HG02943 (cell line): ENCODE data around the gene METRNL.
"Not testable (repeated sequence)": the region's sequence is repeated elsewhere in the genome, so short reads cannot be mapped to it uniquely, and the experiment has no call there.

Experiments used
- ATAC-seq: cut with Tn5 transposase; IDR thresholded peaks from one replicate; pipeline ENCODE4 v1.9.1; 2021; ENCODE audit warnings: mild to moderate bottlenecking, low read depth, moderate library complexity; ENCODE audit not compliant: unreplicated experiment

Gene METRNL

GRCh38 chr17:83133302-83134121, 54.1 kb downstream of the METRNL start:
- ATAC-seq = no peak

- not testable (repeated sequence) for ATAC-seq
These were observed 55.0 kb downstream of the METRNL start for GRCh38 chr17:83134456-83134855.

DNA sequence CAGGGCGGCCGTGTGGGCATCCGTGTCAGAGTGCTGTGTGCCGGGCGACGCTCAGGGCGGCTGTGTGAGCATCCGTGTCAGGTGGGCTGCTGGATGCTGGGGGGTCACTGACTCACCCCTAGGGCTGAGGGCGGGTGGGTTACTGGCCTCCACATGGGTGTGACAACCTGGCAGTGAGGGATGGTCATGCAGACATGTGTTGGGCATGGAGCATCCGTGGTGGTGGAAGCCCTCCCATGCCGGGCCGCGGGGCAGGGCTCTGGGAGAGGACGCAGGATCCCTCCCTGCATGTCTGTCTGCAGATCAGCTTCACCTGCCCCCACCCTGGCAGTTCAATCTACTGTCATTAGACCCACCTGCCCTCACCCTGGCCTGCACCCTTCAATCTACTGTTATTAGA, 56.3 kb downstream of the METRNL start:
- no peak for ATAC-seq

DNA sequence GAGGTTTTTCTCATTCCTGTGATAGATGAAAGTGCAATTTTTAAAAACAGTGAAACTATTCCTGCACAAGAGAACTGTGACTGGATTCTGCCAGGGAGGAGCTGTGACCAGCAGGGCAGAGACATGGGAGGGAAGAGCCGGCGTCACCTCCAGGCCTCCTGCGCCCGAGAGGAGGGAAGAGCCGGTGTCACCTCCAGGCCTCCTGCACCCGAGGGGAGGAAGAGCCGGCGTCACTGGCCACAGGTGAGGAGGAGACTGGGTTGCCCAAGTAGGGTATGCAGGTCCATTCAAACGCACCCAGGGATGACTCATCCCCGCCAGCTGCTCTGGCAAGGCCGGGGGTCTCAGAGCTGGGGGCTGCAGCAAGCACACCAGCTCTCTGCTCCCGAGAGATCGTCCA, 56.7 kb downstream of the METRNL start:
- no peak for ATAC-seq

- no peak for ATAC-seq
These were observed 57.5 kb downstream of the METRNL start for GRCh38 chr17:83136931-83137330.

- ATAC-seq = no peak
These were observed 58.1 kb downstream of the METRNL start for GRCh38 chr17:83137523-83137922.

DNA sequence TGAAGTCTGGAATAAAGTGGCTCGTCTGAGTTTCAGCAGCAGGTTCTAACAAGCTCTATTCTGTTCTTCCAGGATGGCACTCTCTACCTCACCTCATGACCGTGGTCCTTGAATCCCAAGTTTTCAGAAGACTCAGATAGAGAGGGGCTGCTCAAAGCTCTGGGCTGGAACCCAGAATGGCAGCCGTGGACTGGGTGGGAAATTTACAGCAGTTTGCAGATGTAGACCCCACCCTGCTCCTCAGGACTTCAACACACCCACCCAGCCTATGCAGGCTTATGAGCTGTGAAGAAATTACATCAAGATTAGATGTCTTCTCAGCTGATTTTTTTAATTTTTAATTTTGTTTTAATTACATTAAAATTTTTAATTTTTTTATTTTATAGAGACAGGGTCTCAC, 59.4 kb downstream of the METRNL start:
- no peak for ATAC-seq

- ATAC-seq = not testable (repeated sequence)
These were observed 60.3 kb downstream of the METRNL start for GRCh38 chr17:83139541-83140248.

- ATAC-seq = not testable (repeated sequence)
These were observed 60.8 kb downstream of the METRNL start for GRCh38 chr17:83140249-83140566.

GRCh38 chr17:83142619-83143018, 63.2 kb downstream of the METRNL start:
- no peak for ATAC-seq

DNA sequence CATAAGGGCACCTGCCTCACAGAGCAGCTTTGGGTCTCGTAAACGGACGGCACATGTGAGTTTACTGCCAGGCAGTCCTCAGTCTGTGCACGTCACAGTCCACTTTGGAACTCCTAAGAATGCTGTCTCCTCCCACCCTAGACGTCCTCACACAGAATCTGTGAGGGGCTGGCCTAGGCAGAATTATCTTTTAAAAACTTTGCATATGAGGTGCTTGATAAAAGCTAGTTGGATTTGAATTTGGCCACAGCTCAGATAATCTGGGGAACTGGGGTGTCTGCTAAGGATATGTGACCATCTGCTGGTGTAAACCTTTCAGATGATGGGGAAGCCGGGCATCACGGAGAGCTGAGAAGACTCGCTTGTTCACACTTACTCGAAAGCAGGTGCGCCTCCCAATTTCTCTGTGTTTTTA, 64.4 kb downstream of the METRNL start:
- ATAC-seq = no peak
